Bronchial epithelial cell (primary cell): ENCODE results near the gene HSPA1A. TPM values are rescaled to one million over a fixed set of nuclear protein-coding genes. Genes with fewer than 3 reads are reported as not detected.
"Not testable (repeated sequence)": the region's sequence is repeated elsewhere in the genome, so short reads cannot be mapped to it uniquely, and the experiment has no call there.

ENCODE experiments used
- DNase-seq: peaks from one replicate; pipeline ENCODE4 v3.0.0-alpha.2; 2010; ENCODE audit warnings: low read depth
- FAIRE-seq: peaks from 2 replicates; lab custom pipeline; 2011; peaks lifted over from hg19 to GRCh38; lab: Jason Lieb, UNC
- H3K27me3 ChIP-seq: 2 replicates; pipeline ENCODE4 v1.5.1; 2011; ENCODE audit warnings: low read length; ENCODE audit not compliant: control insufficient read depth, insufficient read depth
- H3K36me3 ChIP-seq: 2 replicates; pipeline ENCODE4 v1.5.1; 2011; ENCODE audit warnings: low read length; ENCODE audit not compliant: control insufficient read depth, insufficient read depth
- H3K4me3 ChIP-seq: 2 replicates; pipeline ENCODE4 v1.5.1; 2011; ENCODE audit warnings: mild to moderate bottlenecking, low read depth, low read length, control low read depth
- CTCF ChIP-seq: IDR thresholded peaks from 2 replicates; pipeline ENCODE4 v1.5.1; 2011; ENCODE audit warnings: mild to moderate bottlenecking, moderate library complexity, low read length, control low read depth, inconsistent platforms; ENCODE audit not compliant: insufficient read depth, severe bottlenecking
- total RNA-seq: library from RNA; depleted of rRNA; stranded (reverse); fragments of >200 nt; gene quantifications from 2 replicates; pipeline ENCODE4 v1.2.1, GENCODE V29; 2014

HSPA1A gene
- total RNA-seq, 1 donor from 2014 or later, result 50.3 TPM

- peaks cover 17% of the 10 kb centered on the region for H3K36me3 ChIP-seq
- no peaks in the 10 kb centered on the region for H3K27me3 ChIP-seq
- FAIRE-seq (no peak), DNase-seq (no peak)
- H3K4me3 ChIP-seq, result no peak overlapping the region
- TF ChIP-seq CTCF, result no peak
Measured at GRCh38 chr6:31838968-31839367, 23.6 kb downstream of the HSPA1A start.

GRCh38 chr6:31839779-31840126 lies 24.4 kb downstream of the HSPA1A start:
- FAIRE-seq, DNase-seq: not testable (repeated sequence)

GRCh38 chr6:31842053-31842452 lies 26.7 kb downstream of the HSPA1A start:
- no peak for FAIRE-seq
- H3K4me3 ChIP-seq, result no peak overlapping the region
- TF ChIP-seq CTCF, result no peak
- no peak for DNase-seq
- H3K27me3 ChIP-seq, result no peaks in the 10 kb centered on the region
- peaks cover 14% of the 10 kb centered on the region for H3K36me3 ChIP-seq

More at GRCh38 chr6:31839779-31840126, 24.4 kb downstream of the HSPA1A start:
- H3K36me3 ChIP-seq, result peaks cover 17% of the 10 kb centered on the region
- H3K4me3 ChIP-seq, H3K27me3 ChIP-seq: not testable (repeated sequence)

- DNase-seq (no peak), FAIRE-seq (no peak)
- Histone ChIP-seq H3K27me3 (no peaks in the 10 kb centered on the region), H3K4me3 (no peak overlapping the region), H3K36me3 (peaks cover 2% of the 10 kb centered on the region)
- no peak for TF ChIP-seq CTCF
Measured at GRCh38 chr6:31844507-31844906, 29.2 kb downstream of the HSPA1A start.

GRCh38 chr6:31847276-31847978 lies 32.1 kb downstream of the HSPA1A start:
- no peak for FAIRE-seq
- no peak for TF ChIP-seq CTCF
- DNase-seq, result no peak
- H3K27me3 ChIP-seq, result no peaks in the 10 kb centered on the region
- H3K4me3 ChIP-seq, result no peak overlapping the region
- no peaks in the 10 kb centered on the region for H3K36me3 ChIP-seq

GRCh38 chr6:31850765-31851484 lies 35.6 kb downstream of the HSPA1A start:
- FAIRE-seq (no peak), DNase-seq (no peak)
- no peaks in the 10 kb centered on the region for H3K36me3 ChIP-seq
- no peak for TF ChIP-seq CTCF
- H3K4me3 ChIP-seq, result no peak overlapping the region
- no peaks in the 10 kb centered on the region for H3K27me3 ChIP-seq
